Neural cell (in vitro differentiated cells): ENCODE data around the gene ANKRD36.

Source experiments
- EP300 ChIP-seq: fragments of 450-650 bp; conservative IDR thresholded peaks from 2 replicates; pipeline ENCODE4 v1.6.1; 2014; ENCODE audit warnings: antibody characterized with exemption, mild to moderate bottlenecking, moderate library complexity; ENCODE audit not compliant: poor library complexity, severe bottlenecking
- EZH2 ChIP-seq: fragments of 200-600, 300-800 bp; shearing (Covaris generic), sonication (generic); IDR thresholded peaks from 2 replicates; pipeline ENCODE4 v1.6.1; 2014; ENCODE audit warnings: antibody characterized with exemption, low read length, borderline replicate concordance, mild to moderate bottlenecking; ENCODE audit not compliant: insufficient read depth, poor library complexity, severe bottlenecking
- MXI1 ChIP-seq: fragments of 450-650 bp; conservative IDR thresholded peaks from 2 replicates; pipeline ENCODE4 v1.6.1; 2014; ENCODE audit warnings: antibody characterized with exemption, mild to moderate bottlenecking; ENCODE audit not compliant: poor library complexity, severe bottlenecking
- POLR2AphosphoS5 ChIP-seq: IDR thresholded peaks from 2 replicates; pipeline ENCODE4 v1.6.1; 2012
- RAD21 ChIP-seq: fragments of 450-650 bp; conservative IDR thresholded peaks from 2 replicates; pipeline ENCODE4 v1.6.1; 2014; ENCODE audit warnings: antibody characterized with exemption, mild to moderate bottlenecking, moderate library complexity
- SMC3 ChIP-seq: fragments of 450-650 bp; conservative IDR thresholded peaks from 2 replicates; pipeline ENCODE4 v1.6.1; 2014; ENCODE audit warnings: antibody characterized with exemption, mild to moderate bottlenecking, moderate library complexity; ENCODE audit not compliant: poor library complexity
- TAF1 ChIP-seq: IDR thresholded peaks from 2 replicates; pipeline ENCODE4 v1.6.1; 2012; ENCODE audit warnings: low read depth
- TF ChIP-seq, protein P1 (sequence below): IDR thresholded peaks from 2 replicates; pipeline ENCODE4 v1.6.1; 2012; ENCODE audit warnings: borderline replicate concordance
- TF ChIP-seq, protein P2 (sequence below): fragments of 450-650 bp; IDR thresholded peaks from 2 replicates; pipeline ENCODE4 v1.5.1; 2014; ENCODE audit warnings: antibody characterized with exemption, mild to moderate bottlenecking, moderate library complexity; ENCODE audit not compliant: poor library complexity, severe bottlenecking

DNA sequence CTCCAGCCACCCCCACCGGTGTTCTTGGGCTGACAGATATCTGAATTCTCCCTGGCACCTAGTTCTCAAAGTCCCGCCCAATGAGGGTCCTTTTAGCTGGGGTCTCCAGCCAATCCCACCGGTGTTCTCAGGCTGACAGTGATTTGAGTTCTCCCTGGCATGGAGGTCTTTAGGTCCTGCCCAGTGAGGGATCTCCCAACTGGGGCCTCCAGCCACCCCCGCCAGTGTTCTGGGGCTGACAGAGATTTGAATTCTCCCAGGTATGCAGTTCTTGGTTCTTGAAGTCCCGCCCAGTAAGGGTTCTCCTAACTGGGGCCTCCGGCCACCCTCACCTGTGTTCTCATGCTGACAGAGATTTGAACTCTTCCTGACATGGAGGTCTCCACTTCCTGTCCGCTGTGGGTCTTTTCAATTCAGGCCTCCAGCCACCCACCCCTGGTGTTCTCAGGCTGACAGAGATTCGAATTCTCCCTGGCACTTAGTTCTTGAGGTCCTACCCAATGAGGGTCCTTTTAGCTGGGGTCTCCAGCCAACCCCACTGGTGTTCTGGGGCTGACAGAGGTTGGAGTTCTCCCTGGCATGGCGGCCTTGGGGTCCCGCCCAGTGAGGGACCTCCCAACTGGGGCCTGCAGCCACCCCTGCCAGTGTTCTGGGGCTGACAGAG lies 154.6 kb downstream of the ANKRD36 start:
- TF ChIP-seq EP300: no peak
- TF ChIP-seq, protein P1, sequence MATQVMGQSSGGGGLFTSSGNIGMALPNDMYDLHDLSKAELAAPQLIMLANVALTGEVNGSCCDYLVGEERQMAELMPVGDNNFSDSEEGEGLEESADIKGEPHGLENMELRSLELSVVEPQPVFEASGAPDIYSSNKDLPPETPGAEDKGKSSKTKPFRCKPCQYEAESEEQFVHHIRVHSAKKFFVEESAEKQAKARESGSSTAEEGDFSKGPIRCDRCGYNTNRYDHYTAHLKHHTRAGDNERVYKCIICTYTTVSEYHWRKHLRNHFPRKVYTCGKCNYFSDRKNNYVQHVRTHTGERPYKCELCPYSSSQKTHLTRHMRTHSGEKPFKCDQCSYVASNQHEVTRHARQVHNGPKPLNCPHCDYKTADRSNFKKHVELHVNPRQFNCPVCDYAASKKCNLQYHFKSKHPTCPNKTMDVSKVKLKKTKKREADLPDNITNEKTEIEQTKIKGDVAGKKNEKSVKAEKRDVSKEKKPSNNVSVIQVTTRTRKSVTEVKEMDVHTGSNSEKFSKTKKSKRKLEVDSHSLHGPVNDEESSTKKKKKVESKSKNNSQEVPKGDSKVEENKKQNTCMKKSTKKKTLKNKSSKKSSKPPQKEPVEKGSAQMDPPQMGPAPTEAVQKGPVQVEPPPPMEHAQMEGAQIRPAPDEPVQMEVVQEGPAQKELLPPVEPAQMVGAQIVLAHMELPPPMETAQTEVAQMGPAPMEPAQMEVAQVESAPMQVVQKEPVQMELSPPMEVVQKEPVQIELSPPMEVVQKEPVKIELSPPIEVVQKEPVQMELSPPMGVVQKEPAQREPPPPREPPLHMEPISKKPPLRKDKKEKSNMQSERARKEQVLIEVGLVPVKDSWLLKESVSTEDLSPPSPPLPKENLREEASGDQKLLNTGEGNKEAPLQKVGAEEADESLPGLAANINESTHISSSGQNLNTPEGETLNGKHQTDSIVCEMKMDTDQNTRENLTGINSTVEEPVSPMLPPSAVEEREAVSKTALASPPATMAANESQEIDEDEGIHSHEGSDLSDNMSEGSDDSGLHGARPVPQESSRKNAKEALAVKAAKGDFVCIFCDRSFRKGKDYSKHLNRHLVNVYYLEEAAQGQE: no peak
- TF ChIP-seq RAD21: no peak
- TF ChIP-seq, protein P2, sequence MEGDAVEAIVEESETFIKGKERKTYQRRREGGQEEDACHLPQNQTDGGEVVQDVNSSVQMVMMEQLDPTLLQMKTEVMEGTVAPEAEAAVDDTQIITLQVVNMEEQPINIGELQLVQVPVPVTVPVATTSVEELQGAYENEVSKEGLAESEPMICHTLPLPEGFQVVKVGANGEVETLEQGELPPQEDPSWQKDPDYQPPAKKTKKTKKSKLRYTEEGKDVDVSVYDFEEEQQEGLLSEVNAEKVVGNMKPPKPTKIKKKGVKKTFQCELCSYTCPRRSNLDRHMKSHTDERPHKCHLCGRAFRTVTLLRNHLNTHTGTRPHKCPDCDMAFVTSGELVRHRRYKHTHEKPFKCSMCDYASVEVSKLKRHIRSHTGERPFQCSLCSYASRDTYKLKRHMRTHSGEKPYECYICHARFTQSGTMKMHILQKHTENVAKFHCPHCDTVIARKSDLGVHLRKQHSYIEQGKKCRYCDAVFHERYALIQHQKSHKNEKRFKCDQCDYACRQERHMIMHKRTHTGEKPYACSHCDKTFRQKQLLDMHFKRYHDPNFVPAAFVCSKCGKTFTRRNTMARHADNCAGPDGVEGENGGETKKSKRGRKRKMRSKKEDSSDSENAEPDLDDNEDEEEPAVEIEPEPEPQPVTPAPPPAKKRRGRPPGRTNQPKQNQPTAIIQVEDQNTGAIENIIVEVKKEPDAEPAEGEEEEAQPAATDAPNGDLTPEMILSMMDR: no peak
- no peak for TF ChIP-seq EZH2
- no peak for TF ChIP-seq TAF1
- TF ChIP-seq POLR2AphosphoS5: no peak
- no peak for TF ChIP-seq SMC3
- no peak for TF ChIP-seq MXI1
